Endothelial cell of umbilical vein (primary cell): ENCODE results near the gene EXOSC9. TPM values are rescaled to one million over a fixed set of nuclear protein-coding genes. Genes with fewer than 3 reads are reported as not detected.

Experiments
- BruUV-seq: library from RNA; stranded (reverse); fragments of 400-500 nt; replicated peaks from 2 replicates; lab custom pipeline; 2021; lab: Mats Ljungman, UMichigan
- CTCF ChIA-PET: fragments of 300-600, 350-600 bp; sonication (Branson Sonifier 250); formaldehyde crosslinking; loops from one replicate; lab custom pipeline; 2021; ENCODE audit warnings: antibody characterized with exemption, inconsistent platforms; lab: Charles Lee
- POLR2A ChIA-PET: fragments of 300-600, 350-600 bp; sonication (Branson Sonifier 250); formaldehyde crosslinking; loops from one replicate; lab custom pipeline; 2021; ENCODE audit warnings: antibody characterized with exemption, inconsistent platforms; lab: Charles Lee
- DNase-seq: peaks from one replicate; pipeline ENCODE4 v3.0.0-alpha.2; 2011; ENCODE audit warnings: low read depth, low spot score
- FAIRE-seq: peaks from 2 replicates; lab custom pipeline; 2011; peaks lifted over from hg19 to GRCh38; lab: Jason Lieb, UNC
- H2AFZ ChIP-seq: 2 replicates; pipeline ENCODE4 v1.6.0; 2012; ENCODE audit warnings: low read depth, low read length, control low read depth, inconsistent platforms
- H3K27ac ChIP-seq: 2 replicates; pipeline ENCODE4 v1.5.1; 2011; ENCODE audit warnings: low read depth, mild to moderate bottlenecking, control low read depth, low read length, moderate library complexity; ENCODE audit not compliant: insufficient read depth
- H3K27me3 ChIP-seq, 2 experiments: 2 replicates each; pipeline versions ENCODE4 v1.6.0 to v1.6.1; 2011; ENCODE audit warnings: low read length in 2 of 2, mixed read lengths in 1 of 2; ENCODE audit not compliant: control insufficient read depth in 2 of 2, insufficient read depth in 2 of 2
- H3K36me3 ChIP-seq, 2 experiments: 2 replicates in 1 of 2; 3 replicates in 1 of 2; pipeline ENCODE4 v1.5.1; 2011; ENCODE audit warnings: low read length in 2 of 2, mild to moderate bottlenecking in 1 of 2, moderate library complexity in 1 of 2; ENCODE audit not compliant: control insufficient read depth in 2 of 2, insufficient read depth in 2 of 2; ENCODE audit errors: extremely low read depth in 1 of 2
- H3K4me1 ChIP-seq: 3 replicates; pipeline ENCODE4 v1.5.1; 2011; ENCODE audit warnings: mild to moderate bottlenecking, low read length; ENCODE audit not compliant: control insufficient read depth, insufficient read depth; ENCODE audit errors: extremely low read depth
- H3K4me2 ChIP-seq: 2 replicates; pipeline ENCODE4 v1.6.1; 2011; ENCODE audit warnings: low read length, control low read depth, mixed read lengths; ENCODE audit not compliant: insufficient read depth
- H3K4me3 ChIP-seq, 3 experiments: fragments of 200-600 bp in 1 of 3; sonication (generic), shearing (Covaris generic) in 1 of 3; replicated peaks in 1 of 3; 2 replicates each; pipeline ENCODE4 v1.5.1; 2011 to 2016; ENCODE audit warnings: control low read depth in 3 of 3, low read length in 3 of 3, mild to moderate bottlenecking in 2 of 3, inconsistent platforms in 1 of 3, low read depth in 1 of 3, moderate library complexity in 1 of 3; ENCODE audit not compliant: insufficient read depth in 1 of 3
- H3K79me2 ChIP-seq: 2 replicates; pipeline ENCODE4 v1.6.0; 2012; ENCODE audit warnings: low read length, inconsistent platforms; ENCODE audit not compliant: control insufficient read depth, insufficient read depth
- H3K9ac ChIP-seq: replicated peaks from 2 replicates; pipeline ENCODE3; 2011; ENCODE audit warnings: low read length, control low read depth; ENCODE audit not compliant: insufficient read depth; ENCODE audit errors: extremely low read depth
- H3K9me1 ChIP-seq: replicated peaks from 3 replicates; pipeline ENCODE4 v1.6.0; 2011; ENCODE audit warnings: mild to moderate bottlenecking, low read length; ENCODE audit not compliant: control insufficient read depth, insufficient read depth; ENCODE audit errors: extremely low read depth
- H3K9me3 ChIP-seq: replicated peaks from 2 replicates; pipeline ENCODE4 v1.5.1; 2012; ENCODE audit warnings: low read length, inconsistent platforms; ENCODE audit not compliant: control insufficient read depth, insufficient read depth
- H4K20me1 ChIP-seq: replicated peaks from 2 replicates; pipeline ENCODE3; 2011; ENCODE audit warnings: mild to moderate bottlenecking, low read length; ENCODE audit not compliant: control insufficient read depth, insufficient read depth; ENCODE audit errors: extremely low read depth
- CTCF ChIP-seq, 2 donors: IDR thresholded peaks; 1 replicate in 1 of 2; 2 replicates in 1 of 2; pipeline ENCODE4 v1.5.1; 2011; ENCODE audit warnings: low read length in 2 of 2, mild to moderate bottlenecking in 2 of 2, moderate library complexity in 2 of 2, control low read depth in 1 of 2, inconsistent platforms in 1 of 2, low read depth in 1 of 2; ENCODE audit not compliant: insufficient read depth in 1 of 2; ENCODE audit errors: extremely low read depth in 1 of 2
- EZH2 ChIP-seq: IDR thresholded peaks from 2 replicates; pipeline ENCODE4 v1.6.1; 2012; ENCODE audit warnings: borderline replicate concordance, low read depth, mild to moderate bottlenecking, moderate library complexity, low read length, inconsistent platforms; ENCODE audit not compliant: severe bottlenecking
- FOS ChIP-seq: IDR thresholded peaks from 2 replicates; pipeline ENCODE4 v1.6.1; 2011; ENCODE audit warnings: mild to moderate bottlenecking, low read length, moderate library complexity, borderline replicate concordance; ENCODE audit not compliant: insufficient read depth
- GATA2 ChIP-seq: IDR thresholded peaks from 2 replicates; pipeline ENCODE4 v1.7.0; 2011; ENCODE audit warnings: low read depth, mild to moderate bottlenecking, moderate library complexity, mixed read lengths, low read length; ENCODE audit not compliant: insufficient read length, insufficient read depth
- JUN ChIP-seq: IDR thresholded peaks from 2 replicates; pipeline ENCODE4 v1.6.1; 2011; ENCODE audit warnings: borderline replicate concordance, low read depth; ENCODE audit not compliant: insufficient read length, insufficient read depth
- MAX ChIP-seq: IDR thresholded peaks from 2 replicates; pipeline ENCODE4 v1.6.1; 2011; ENCODE audit not compliant: insufficient read depth, insufficient read length
- MYC ChIP-seq: IDR thresholded peaks from one replicate; pipeline ENCODE4 v1.6.1; 2011; ENCODE audit warnings: mild to moderate bottlenecking, low read depth, low read length
- POLR2A ChIP-seq: IDR thresholded peaks from 2 replicates; pipeline ENCODE4 v1.6.1; 2012; ENCODE audit warnings: low read depth, mild to moderate bottlenecking, control low read depth, low read length
- POLR2AphosphoS5 ChIP-seq: IDR thresholded peaks from 2 replicates; pipeline ENCODE4 v1.6.1; 2012; ENCODE audit warnings: low read depth, mild to moderate bottlenecking, control low read depth, low read length, moderate library complexity; ENCODE audit not compliant: insufficient read depth
- dilution Hi-C: fragments of 300-500 bp; cut with MboI; formaldehyde crosslinking; loops from one replicate; pipeline ENCODE4 v1.15.0; 2019; ENCODE audit warnings: low sequenced_read_pairs; ENCODE audit not compliant: extremely low pct_ligation_motif_present
- intact Hi-C: fragments of 100-400 bp; cut with micrococcal nuclease; formaldehyde crosslinking; loops from one replicate; pipeline ENCODE4 v1.10.0; 2022
- polyA plus RNA-seq, 4 experiments: library from polyadenylated mRNA; depleted of rRNA in 3 of 4; stranded (reverse) in 3 of 4; unstranded in 1 of 4; fragments of >200 nt; gene quantifications; 2 replicates each; pipeline versions ENCODE4 v1.2.1 to v1.2.3, GENCODE V29; 2011 to 2012; ENCODE audit warnings: missing spikeins in 1 of 4
- total RNA-seq: library from RNA; stranded (reverse); gene quantifications from 2 replicates; pipeline ENCODE4 v1.2.3, GENCODE V29; 2021

The EXOSC9 gene
- total and polyA plus RNA-seq, 2 donors (not counting 3 experiments of a cell fraction or from before 2014, with no cell fraction given), result 19.0 to 46.3 TPM

GRCh38 chr4:121806411-121806810 lies 5.3 kb downstream of the EXOSC9 start:
- Histone ChIP-seq H2AFZ (no peak overlapping the region), H3K9me1 (no peaks in the 10 kb centered on the region), H3K36me3 (peaks cover 5 to 10% of the 10 kb centered on the region in 2 experiments), H3K79me2 (peaks cover 14% of the 10 kb centered on the region), H3K9me3 (no peaks in the 10 kb centered on the region), H3K9ac (no peak overlapping the region), H4K20me1 (no peaks in the 10 kb centered on the region), H3K4me1 (peaks cover 6% of the 10 kb centered on the region), H3K27me3 (no peaks in the 10 kb centered on the region), H3K4me2 (no peak overlapping the region), H3K27ac (no peak overlapping the region), H3K4me3 (no peak overlapping the region)
- intact Hi-C loops (no loop called here), dilution Hi-C loops (no loop called here)
- POLR2A ChIA-PET, result interaction anchor here (0.7 kb wide), 1 partner anchor 1123 kb away, joined by 3 read pairs; no protein-coding TSS in a partner anchor
- no TSS peak for BruUV-seq
- DNase-seq (no peak), FAIRE-seq (no peak)
- no peak for TF ChIP-seq MYC
- no peak for TF ChIP-seq FOS
- TF ChIP-seq POLR2AphosphoS5, result no peak
- no peak for TF ChIP-seq MAX
- TF ChIP-seq JUN, result no peak
- TF ChIP-seq GATA2, result no peak
- TF ChIP-seq POLR2A, result no peak
- TF ChIP-seq EZH2, result no peak
- TF ChIP-seq CTCF (IDR thresholded peaks at IDR 0.05; ENCODE audit: extremely low read depth in 1 of 2, insufficient read depth in 1 of 2, low read depth in 1 of 2, low read length in 2 of 2), result no peak
- CTCF ChIA-PET, result no interaction called here
